Measurements from ENCODE around the gene SLC25A31. TPM values are rescaled to one million over a fixed set of nuclear protein-coding genes. Genes with fewer than 3 reads are reported as not detected.

Gene SLC25A31
- total RNA-seq, 6 experiments from 2014 or later, result not detected

- intact Hi-C loops (cut with DNase I), result no loop called here
- 47% methylated on average over 2 of the region's 2 CpGs for WGBS (ENCODE audit: insufficient coverage, low coverage, low lambda C conversion rate, missing lambda C conversion rate)
These were observed 26.7 kb downstream of the SLC25A31 start for GRCh38 chr4:127756906-127757305.

GRCh38 chr4:127759228-127759820 is 29.1 kb downstream of the SLC25A31 start:
- no peaks in the 10 kb centered on the region for H3K36me3 ChIP-seq
- no peak overlapping the region for H3K4me3 ChIP-seq
- intact Hi-C loops (cut with DNase I), result no loop called here
- no peaks in the 10 kb centered on the region for H3K9me3 ChIP-seq
- H3K27ac ChIP-seq, result no peak overlapping the region
- no peak for TF ChIP-seq POLR2A (IDR thresholded peaks at IDR 0.05)
- TF ChIP-seq CTCF (IDR thresholded peaks at IDR 0.05), result no peak
- WGBS (ENCODE audit: insufficient coverage, low coverage, low lambda C conversion rate, missing lambda C conversion rate), result 55% methylated on average over 2 of the region's 2 CpGs
- H3K27me3 ChIP-seq, result no peaks in the 10 kb centered on the region
- peak in 2 of 4 donors; percentile 55 to 59 for ATAC-seq
- H3K4me1 ChIP-seq, result no peaks in the 10 kb centered on the region
- no peak for DNase-seq

More at GRCh38 chr4:127756906-127757305, 26.7 kb downstream of the SLC25A31 start:
- H3K4me1 ChIP-seq, result no peaks in the 10 kb centered on the region
- no peak for ATAC-seq
- DNase-seq, result no peak
- H3K27me3 ChIP-seq, result no peaks in the 10 kb centered on the region
- H3K4me3 ChIP-seq, result no peak overlapping the region
- H3K27ac ChIP-seq, result no peak overlapping the region
- TF ChIP-seq POLR2A (IDR thresholded peaks at IDR 0.05) (no peak), CTCF (IDR thresholded peaks at IDR 0.05) (no peak)
- H3K36me3 ChIP-seq, result no peaks in the 10 kb centered on the region
- no peaks in the 10 kb centered on the region for H3K9me3 ChIP-seq

- intact Hi-C loops (cut with DNase I), result no loop called here
- WGBS (ENCODE audit: insufficient coverage, low coverage, low lambda C conversion rate, missing lambda C conversion rate), result 29% methylated on average over 3 of the region's 3 CpGs
- ATAC-seq, result peak in 3 of 4 donors; percentile 62 to 96 (median 69)
These were observed 29.7 kb downstream of the SLC25A31 start for GRCh38 chr4:127759893-127760292.

GRCh38 chr4:127771535-127772275 is 41.5 kb downstream of the SLC25A31 start:
- H3K4me1 ChIP-seq, result no peaks in the 10 kb centered on the region
- TF ChIP-seq POLR2A (IDR thresholded peaks at IDR 0.05), result no peak
- TF ChIP-seq CTCF (IDR thresholded peaks at IDR 0.05), result no peak
- no peak for ATAC-seq
- no peaks in the 10 kb centered on the region for H3K9me3 ChIP-seq
- H3K27ac ChIP-seq, result no peak overlapping the region
- no peak overlapping the region for H3K4me3 ChIP-seq
- DNase-seq, result no peak
- H3K36me3 ChIP-seq, result no peaks in the 10 kb centered on the region
- intact Hi-C loops (cut with DNase I), result no loop called here
- WGBS (ENCODE audit: insufficient coverage, low coverage, low lambda C conversion rate, missing lambda C conversion rate), result 45% methylated on average over 4 of the region's 4 CpGs
- H3K27me3 ChIP-seq, result no peaks in the 10 kb centered on the region

More at GRCh38 chr4:127759893-127760292, 29.7 kb downstream of the SLC25A31 start:
- Histone ChIP-seq H3K9me3 (no peaks in the 10 kb centered on the region), H3K4me3 (no peak overlapping the region), H3K36me3 (no peaks in the 10 kb centered on the region), H3K27ac (no peak overlapping the region), H3K27me3 (no peaks in the 10 kb centered on the region), H3K4me1 (no peaks in the 10 kb centered on the region)
- TF ChIP-seq CTCF (IDR thresholded peaks at IDR 0.05) (no peak), POLR2A (IDR thresholded peaks at IDR 0.05) (no peak)
- DNase-seq, result no peak

All from right lobe of liver (tissue), 6 donors.